PC-9 (cell line): ENCODE results near the gene CLMN. TPM values are rescaled to one million over a fixed set of nuclear protein-coding genes. Genes with fewer than 3 reads are reported as not detected.

Experiments used
- BruUV-seq: library from RNA; stranded (reverse); fragments of 400-500 nt; replicated peaks from 2 replicates; lab custom pipeline; 2021; lab: Mats Ljungman, UMichigan
- CTCF ChIA-PET: fragments of 300-600 bp; sonication (Branson Sonifier 250); formaldehyde crosslinking; loops from one replicate; lab custom pipeline; 2022; ENCODE audit warnings: antibody characterized with exemption; lab: Charles Lee
- POLR2A ChIA-PET: fragments of 300-600 bp; sonication (Branson Sonifier 250); formaldehyde crosslinking; loops from one replicate; lab custom pipeline; 2022; ENCODE audit warnings: antibody characterized with exemption; ENCODE audit not compliant: unreplicated experiment; lab: Charles Lee
- DNase-seq, 2 experiments: peaks; one replicate each; pipeline versions ENCODE4 v3.0.0 to v3.0.0-alpha.2; 2015 to 2022; ENCODE audit warnings: mixed read lengths in 1 of 2
- H2AFZ ChIP-seq: fragments of 200-600 bp; sonication (generic); 2 replicates; pipeline ENCODE4 v1.8.1; 2017; ENCODE audit warnings: antibody characterized with exemption
- H3F3A ChIP-seq: fragments of 200-600 bp; sonication (generic); 2 replicates; pipeline ENCODE4 v1.8.1; 2017; ENCODE audit warnings: antibody characterized with exemption, mild to moderate bottlenecking, low read depth; ENCODE audit not compliant: insufficient read depth
- H3K27ac ChIP-seq: fragments of 200-600 bp; sonication (generic); 2 replicates; pipeline ENCODE4 v1.6.1; 2016; ENCODE audit warnings: mixed run types
- H3K27me3 ChIP-seq: fragments of 200-600 bp; sonication (generic); 2 replicates; pipeline ENCODE4 v1.6.1; 2016; ENCODE audit warnings: low read depth, mixed run types; ENCODE audit not compliant: insufficient read depth
- H3K36me3 ChIP-seq: fragments of 200-600 bp; sonication (generic); 2 replicates; pipeline ENCODE4 v1.6.1; 2016; ENCODE audit warnings: low read depth, mixed run types
- H3K4me1 ChIP-seq: fragments of 200-600 bp; sonication (generic); replicated peaks from 2 replicates; pipeline ENCODE4 v1.6.1; 2016; ENCODE audit warnings: mixed run types; ENCODE audit not compliant: insufficient read depth
- H3K4me2 ChIP-seq: fragments of 200-600 bp; sonication (generic); 2 replicates; pipeline ENCODE4 v1.6.1; 2017; ENCODE audit warnings: mixed run types
- H3K4me3 ChIP-seq: fragments of 200-600 bp; sonication (generic); 2 replicates; pipeline ENCODE4 v1.6.1; 2016; ENCODE audit warnings: mixed run types
- H3K79me2 ChIP-seq: fragments of 200-600 bp; sonication (generic); 2 replicates; pipeline ENCODE4 v1.6.1; 2017; ENCODE audit warnings: low read depth, mixed run types
- H3K9me2 ChIP-seq: fragments of 200-600 bp; sonication (generic); 2 replicates; pipeline ENCODE4 v1.8.1; 2017; ENCODE audit warnings: mild to moderate bottlenecking; ENCODE audit not compliant: insufficient read depth
- H3K9me3 ChIP-seq: fragments of 200-600 bp; sonication (generic); 2 replicates; pipeline ENCODE4 v1.8.1; 2016; ENCODE audit warnings: low read depth; ENCODE audit not compliant: insufficient read depth
- H4K20me1 ChIP-seq: fragments of 200-600 bp; sonication (generic); 2 replicates; pipeline ENCODE4 v1.8.1; 2017; ENCODE audit not compliant: insufficient read depth
- EZH2 ChIP-seq: fragments of 200-600 bp; sonication (generic); IDR thresholded peaks from 2 replicates; pipeline ENCODE4 v1.8.0; 2017; ENCODE audit warnings: antibody characterized with exemption, low read depth
- intact Hi-C: fragments of 100-400 bp; cut with micrococcal nuclease; formaldehyde crosslinking; loops from one replicate; pipeline ENCODE4 v1.10.0; 2022; ENCODE audit not compliant: unreplicated experiment
- total RNA-seq: library from RNA; stranded (reverse); gene quantifications from 2 replicates; pipeline ENCODE4 v1.2.3, GENCODE V29; 2021
- TF ChIP-seq, protein P1 (sequence below): fragments of 200-600 bp; sonication (generic); conservative IDR thresholded peaks from 2 replicates; pipeline ENCODE4 v1.6.1; 2017; ENCODE audit warnings: mixed run types, antibody characterized with exemption, mild to moderate bottlenecking, moderate library complexity

Gene CLMN
- total RNA-seq, 1 experiment from 2014 or later = 15.8 TPM

DNA sequence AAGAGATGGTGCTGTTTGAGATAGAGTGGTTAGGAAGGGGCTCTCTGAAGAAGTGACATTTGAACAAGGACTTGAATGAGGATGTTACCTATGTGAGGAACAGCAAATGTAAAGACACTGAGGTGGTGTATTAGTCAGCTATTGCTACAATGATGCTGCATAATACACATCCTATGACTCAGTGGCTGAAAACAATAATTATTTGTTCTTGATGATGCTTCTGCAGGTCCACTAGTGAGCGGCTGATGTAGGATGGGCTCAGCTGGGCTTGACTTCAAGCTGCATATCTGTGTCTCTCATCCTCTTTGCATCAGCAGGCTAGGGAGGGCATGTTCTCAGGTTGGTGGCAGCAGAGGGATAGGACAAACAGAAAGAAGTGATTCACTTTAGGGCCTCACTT lies 21.4 kb upstream of the CLMN start:
- Histone ChIP-seq H3K27me3 (no peaks in the 10 kb centered on the region), H4K20me1 (no peaks in the 10 kb centered on the region), H3K4me1 (no peaks in the 10 kb centered on the region), H3K9me3 (no peaks in the 10 kb centered on the region), H3K4me2 (no peak overlapping the region), H3K4me3 (no peak overlapping the region), H3K9me2 (no peaks in the 10 kb centered on the region), H3K27ac (no peak overlapping the region), H3K36me3 (no peaks in the 10 kb centered on the region), H2AFZ (no peak overlapping the region), H3K79me2 (no peaks in the 10 kb centered on the region), H3F3A (no peaks in the 10 kb centered on the region)
- ChIA-PET CTCF (no interaction called here), POLR2A (no interaction called here)
- DNase-seq = no peak
- no peak for TF ChIP-seq EZH2
- TF ChIP-seq, protein P1, sequence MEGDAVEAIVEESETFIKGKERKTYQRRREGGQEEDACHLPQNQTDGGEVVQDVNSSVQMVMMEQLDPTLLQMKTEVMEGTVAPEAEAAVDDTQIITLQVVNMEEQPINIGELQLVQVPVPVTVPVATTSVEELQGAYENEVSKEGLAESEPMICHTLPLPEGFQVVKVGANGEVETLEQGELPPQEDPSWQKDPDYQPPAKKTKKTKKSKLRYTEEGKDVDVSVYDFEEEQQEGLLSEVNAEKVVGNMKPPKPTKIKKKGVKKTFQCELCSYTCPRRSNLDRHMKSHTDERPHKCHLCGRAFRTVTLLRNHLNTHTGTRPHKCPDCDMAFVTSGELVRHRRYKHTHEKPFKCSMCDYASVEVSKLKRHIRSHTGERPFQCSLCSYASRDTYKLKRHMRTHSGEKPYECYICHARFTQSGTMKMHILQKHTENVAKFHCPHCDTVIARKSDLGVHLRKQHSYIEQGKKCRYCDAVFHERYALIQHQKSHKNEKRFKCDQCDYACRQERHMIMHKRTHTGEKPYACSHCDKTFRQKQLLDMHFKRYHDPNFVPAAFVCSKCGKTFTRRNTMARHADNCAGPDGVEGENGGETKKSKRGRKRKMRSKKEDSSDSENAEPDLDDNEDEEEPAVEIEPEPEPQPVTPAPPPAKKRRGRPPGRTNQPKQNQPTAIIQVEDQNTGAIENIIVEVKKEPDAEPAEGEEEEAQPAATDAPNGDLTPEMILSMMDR = no peak
- intact Hi-C loops = no loop called here
- BruUV-seq = no TSS peak

DNA sequence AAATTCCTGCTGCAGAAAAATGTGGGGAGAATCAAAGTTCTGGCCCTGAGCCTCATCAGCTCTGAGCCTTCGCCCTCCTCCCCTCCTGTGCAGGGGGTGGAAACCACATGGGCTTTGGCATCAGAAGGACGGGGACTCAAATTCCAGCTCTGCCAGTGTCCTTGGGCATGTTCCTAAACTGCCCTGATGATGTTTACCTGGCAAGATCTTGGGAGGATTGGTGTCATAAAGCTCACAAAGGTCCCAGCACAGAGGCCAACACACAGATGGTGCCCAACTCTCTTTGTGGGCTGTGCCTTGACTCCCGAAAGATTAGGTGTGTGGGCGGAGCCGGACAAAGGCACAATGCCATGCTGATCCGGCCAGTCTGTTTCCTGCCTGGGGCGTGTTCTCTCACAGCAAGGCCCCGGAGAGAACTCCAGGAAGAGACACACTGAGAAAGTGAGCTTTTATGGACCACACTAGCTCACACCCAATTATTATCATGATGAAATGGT lies 20.5 kb upstream of the CLMN start:
- DNase-seq = no peak
- H3K9me2 ChIP-seq = no peaks in the 10 kb centered on the region
- no peak overlapping the region for H3K4me3 ChIP-seq
- ChIA-PET CTCF (no interaction called here), POLR2A (no interaction called here)
- TF ChIP-seq EZH2 = no peak
- TF ChIP-seq, protein P1 = no peak
- no peaks in the 10 kb centered on the region for H4K20me1 ChIP-seq
- no TSS peak for BruUV-seq
- no peaks in the 10 kb centered on the region for H3K36me3 ChIP-seq
- no peaks in the 10 kb centered on the region for H3K4me1 ChIP-seq
- intact Hi-C loops = no loop called here
- H2AFZ ChIP-seq = no peak overlapping the region
- H3K27me3 ChIP-seq = no peaks in the 10 kb centered on the region
- no peaks in the 10 kb centered on the region for H3K9me3 ChIP-seq
- H3K4me2 ChIP-seq = no peak overlapping the region
- no peaks in the 10 kb centered on the region for H3F3A ChIP-seq
- H3K79me2 ChIP-seq = no peaks in the 10 kb centered on the region
- H3K27ac ChIP-seq = no peak overlapping the region

DNA sequence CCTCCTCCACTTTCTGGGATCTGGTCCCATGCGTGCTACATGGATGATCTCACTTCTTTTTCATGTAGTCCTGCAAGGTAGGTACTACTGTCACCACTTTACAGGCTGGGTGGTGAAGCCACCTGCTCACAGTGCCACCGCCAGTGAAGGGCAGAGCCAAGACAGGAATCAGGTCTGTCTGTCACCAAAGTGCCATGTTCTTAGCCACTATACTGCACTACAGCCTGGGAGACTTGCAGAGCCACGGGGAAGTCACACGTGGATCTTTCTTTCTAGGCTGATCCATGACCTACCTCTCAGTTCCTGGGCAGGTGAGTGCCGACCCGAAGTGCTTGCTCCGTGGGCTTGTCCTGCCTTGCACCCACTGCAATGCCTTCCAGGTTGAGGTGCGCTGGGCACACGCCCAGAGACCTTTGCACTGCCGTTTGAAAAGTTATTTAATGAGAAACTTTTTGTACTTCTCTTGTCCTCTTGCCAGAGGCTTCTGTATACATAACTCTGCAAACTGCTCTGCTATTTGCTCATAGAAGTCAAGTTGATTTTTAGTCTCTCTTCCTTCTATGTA lies 19.7 kb upstream of the CLMN start:
- intact Hi-C loops = no loop called here
- H3K4me3 ChIP-seq = no peak overlapping the region
- H3K4me2 ChIP-seq = no peak overlapping the region
- H2AFZ ChIP-seq = no peak overlapping the region
- H3K36me3 ChIP-seq = no peaks in the 10 kb centered on the region
- no peaks in the 10 kb centered on the region for H3F3A ChIP-seq
- CTCF ChIA-PET = no interaction called here
- no peaks in the 10 kb centered on the region for H3K79me2 ChIP-seq
- TF ChIP-seq, protein P1 = no peak
- TF ChIP-seq EZH2 = no peak
- BruUV-seq = no TSS peak
- H3K27ac ChIP-seq = no peak overlapping the region
- no peaks in the 10 kb centered on the region for H3K9me3 ChIP-seq
- H3K27me3 ChIP-seq = no peaks in the 10 kb centered on the region
- H4K20me1 ChIP-seq = no peaks in the 10 kb centered on the region
- no peaks in the 10 kb centered on the region for H3K9me2 ChIP-seq
- no peak for DNase-seq
- H3K4me1 ChIP-seq = no peaks in the 10 kb centered on the region
- POLR2A ChIA-PET = no interaction called here
